GM12865 (cell line): ENCODE data around the gene HMGN2.

ENCODE experiments used
- DNase-seq: peaks from one replicate; pipeline ENCODE4 v3.0.0; 2010; ENCODE audit warnings: low read depth
- H3K4me3 ChIP-seq: 2 replicates; pipeline ENCODE4 v1.5.1; 2011; ENCODE audit warnings: mild to moderate bottlenecking, low read depth, low read length, control low read depth
- CTCF ChIP-seq: IDR thresholded peaks from 2 replicates; pipeline ENCODE4 v1.5.1; 2011; ENCODE audit warnings: low read length, control low read depth, low read depth, inconsistent platforms; ENCODE audit not compliant: insufficient read depth; ENCODE audit errors: missing control alignments

Gene HMGN2

GRCh38 chr1:26469558-26469957, 2.7 kb upstream of the HMGN2 start:
- H3K4me3 ChIP-seq, result no peak overlapping the region
- DNase-seq, result no peak
- no peak for TF ChIP-seq CTCF

GRCh38 chr1:26470878-26471497, 1.3 kb upstream of the HMGN2 start:
- peak overlapping the region; percentile 73 for H3K4me3 ChIP-seq
- DNase-seq, result no peak
- no peak for TF ChIP-seq CTCF

- peak overlapping the region; percentile 73 for H3K4me3 ChIP-seq
- DNase-seq, result peak; percentile 30
- no peak for TF ChIP-seq CTCF
These were observed 531 bp upstream of the HMGN2 start for GRCh38 chr1:26471498-26472319.

GRCh38 chr1:26472901-26473845, 933 bp downstream of the HMGN2 start:
- H3K4me3 ChIP-seq, result peak overlapping the region; percentile 73
- peak; percentile 96 for DNase-seq
- TF ChIP-seq CTCF, result no peak

- TF ChIP-seq CTCF, result no peak
- H3K4me3 ChIP-seq, result no peak overlapping the region
- no peak for DNase-seq
These were observed 2.6 kb downstream of the HMGN2 start for GRCh38 chr1:26474818-26475217.

- no peak for DNase-seq
- no peak for TF ChIP-seq CTCF
- H3K4me3 ChIP-seq, result no peak overlapping the region
These were observed 3.7 kb downstream of the HMGN2 start for GRCh38 chr1:26475989-26476388.
